ENCODE results near the gene PM20D2. TPM values are rescaled to one million over a fixed set of nuclear protein-coding genes. Genes with fewer than 3 reads are reported as not detected.

PM20D2 gene
- 4.0 TPM for polyA plus RNA-seq (2012; ENCODE audit: low read depth, missing spikeins)

DNA sequence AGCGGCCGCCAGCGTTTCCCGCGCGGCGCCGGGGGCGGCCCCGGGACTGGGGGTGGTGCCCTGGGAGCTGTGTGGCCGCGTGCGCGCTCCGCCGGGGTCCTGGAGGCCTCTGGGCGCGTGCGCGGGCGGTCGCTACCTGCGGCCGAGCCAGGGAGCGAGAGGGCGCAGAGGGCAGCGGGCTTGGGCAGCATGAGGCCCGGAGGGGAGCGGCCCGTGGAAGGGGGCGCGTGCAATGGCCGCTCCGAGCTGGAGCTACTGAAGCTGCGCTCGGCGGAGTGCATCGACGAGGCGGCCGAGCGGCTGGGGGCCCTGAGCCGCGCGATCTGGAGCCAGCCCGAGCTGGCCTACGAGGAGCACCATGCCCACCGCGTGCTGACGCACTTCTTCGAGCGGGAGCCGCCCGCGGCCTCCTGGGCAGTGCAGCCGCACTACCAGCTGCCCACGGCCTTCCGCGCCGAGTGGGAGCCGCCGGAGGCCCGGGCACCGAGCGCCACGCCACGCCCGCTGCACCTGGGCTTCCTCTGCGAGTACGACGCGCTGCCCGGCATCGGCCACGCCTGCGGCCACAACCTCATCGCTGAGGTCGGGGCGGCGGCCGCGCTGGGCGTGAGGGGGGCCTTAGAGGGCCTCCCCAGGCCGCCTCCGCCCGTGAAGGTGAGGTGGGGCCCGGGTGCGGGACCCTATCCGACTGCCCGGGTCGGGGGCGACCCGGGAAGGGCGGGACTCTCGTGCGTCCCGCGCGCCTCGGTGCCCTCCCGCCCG lies at the start of gene PM20D2:
Gene PM20D2 (plus strand): TSS at position 100 of the 762 bp plus-strand sequence. CDS start 90 bp downstream, at position 190.
- TF ChIP-seq POU2F2 (IDR thresholded peaks at IDR 0.05; ENCODE audit: low read depth, low read length) = 0 out of 2 replicates have a peak, but pooled peaks have one; percentile 18
- TF ChIP-seq TAF1 (IDR thresholded peaks at IDR 0.05; ENCODE audit: low read depth, low read length) = peak; percentile 22; the same call in 1 of the 2 replicates
- TF ChIP-seq POLR2AphosphoS5 (IDR thresholded peaks at IDR 0.05; ENCODE audit: low read depth, low read length) = no peak; the same call in 1 of the 2 replicates
- TF ChIP-seq POLR2A (IDR thresholded peaks at IDR 0.05; ENCODE audit: low read depth, low read length) = no peak; the same call in 1 of the 2 replicates
- FAIRE-seq = peak; percentile 94
- peak; percentile 73 for DNase-seq (ENCODE audit: insufficient read length, low spot score)

DNA sequence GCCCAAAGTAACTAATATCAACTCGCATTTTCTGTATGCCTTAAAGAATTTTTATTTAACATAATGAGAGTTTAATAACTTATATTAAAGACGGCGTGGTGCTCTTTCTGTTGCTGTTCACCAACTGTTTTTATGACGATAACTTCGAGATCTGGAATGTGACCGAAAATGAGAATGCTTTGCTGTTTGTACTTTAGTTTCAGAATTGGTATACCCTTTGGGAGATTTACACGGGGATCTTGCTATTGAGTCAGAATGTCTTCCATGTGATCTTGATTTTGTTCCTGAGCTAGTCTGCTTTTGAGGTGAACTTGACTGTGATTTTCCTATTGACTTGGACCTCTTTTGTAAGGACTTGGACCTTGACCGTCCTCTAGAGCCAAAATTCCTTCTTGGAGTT lies 47.4 kb upstream of the PM20D2 start:
- TF ChIP-seq POLR2AphosphoS5 (IDR thresholded peaks at IDR 0.05; ENCODE audit: low read depth, low read length) (no peak), POU2F2 (IDR thresholded peaks at IDR 0.05; ENCODE audit: low read depth, low read length) (no peak), PAX5 (IDR thresholded peaks at IDR 0.05; ENCODE audit: insufficient read depth, low read length, severe bottlenecking) (no peak), POLR2A (IDR thresholded peaks at IDR 0.05; ENCODE audit: low read depth, low read length) (no peak), SPI1 (IDR thresholded peaks at IDR 0.05; ENCODE audit: low read depth, low read length) (no peak), TAF1 (IDR thresholded peaks at IDR 0.05; ENCODE audit: low read depth, low read length) (no peak)
- FAIRE-seq = no peak
- DNase-seq (ENCODE audit: insufficient read length, low spot score) = no peak

- TF ChIP-seq POU2F2 (IDR thresholded peaks at IDR 0.05; ENCODE audit: low read depth, low read length) = no peak
- TF ChIP-seq POLR2A (IDR thresholded peaks at IDR 0.05; ENCODE audit: low read depth, low read length) = no peak
- no peak for TF ChIP-seq SPI1 (IDR thresholded peaks at IDR 0.05; ENCODE audit: low read depth, low read length)
- no peak for TF ChIP-seq POLR2AphosphoS5 (IDR thresholded peaks at IDR 0.05; ENCODE audit: low read depth, low read length)
- no peak for TF ChIP-seq PAX5 (IDR thresholded peaks at IDR 0.05; ENCODE audit: insufficient read depth, low read length, severe bottlenecking)
- no peak for TF ChIP-seq TAF1 (IDR thresholded peaks at IDR 0.05; ENCODE audit: low read depth, low read length)
- FAIRE-seq (no peak), DNase-seq (ENCODE audit: insufficient read length, low spot score) (no peak)
Observed at GRCh38 chr6:89100114-89100513, 45.7 kb upstream of the PM20D2 start.

- FAIRE-seq = no peak
- no peak for DNase-seq (ENCODE audit: insufficient read length, low spot score)
- TF ChIP-seq POLR2AphosphoS5 (IDR thresholded peaks at IDR 0.05; ENCODE audit: low read depth, low read length) (no peak), TAF1 (IDR thresholded peaks at IDR 0.05; ENCODE audit: low read depth, low read length) (no peak), POLR2A (IDR thresholded peaks at IDR 0.05; ENCODE audit: low read depth, low read length) (no peak), SPI1 (IDR thresholded peaks at IDR 0.05; ENCODE audit: low read depth, low read length) (no peak), POU2F2 (IDR thresholded peaks at IDR 0.05; ENCODE audit: low read depth, low read length) (no peak), PAX5 (IDR thresholded peaks at IDR 0.05; ENCODE audit: insufficient read depth, low read length, severe bottlenecking) (no peak)
Observed at GRCh38 chr6:89110284-89110683, 35.6 kb upstream of the PM20D2 start.

GRCh38 chr6:89111933-89112332 lies 33.9 kb upstream of the PM20D2 start:
- TF ChIP-seq TAF1 (IDR thresholded peaks at IDR 0.05; ENCODE audit: low read depth, low read length) = no peak
- TF ChIP-seq POLR2A (IDR thresholded peaks at IDR 0.05; ENCODE audit: low read depth, low read length) = no peak
- TF ChIP-seq POLR2AphosphoS5 (IDR thresholded peaks at IDR 0.05; ENCODE audit: low read depth, low read length) = no peak
- no peak for TF ChIP-seq SPI1 (IDR thresholded peaks at IDR 0.05; ENCODE audit: low read depth, low read length)
- TF ChIP-seq POU2F2 (IDR thresholded peaks at IDR 0.05; ENCODE audit: low read depth, low read length) = no peak
- no peak for TF ChIP-seq PAX5 (IDR thresholded peaks at IDR 0.05; ENCODE audit: insufficient read depth, low read length, severe bottlenecking)
- FAIRE-seq (no peak), DNase-seq (ENCODE audit: insufficient read length, low spot score) (no peak)

- TF ChIP-seq TAF1 (IDR thresholded peaks at IDR 0.05; ENCODE audit: low read depth, low read length) (no peak), POLR2AphosphoS5 (IDR thresholded peaks at IDR 0.05; ENCODE audit: low read depth, low read length) (no peak), PAX5 (IDR thresholded peaks at IDR 0.05; ENCODE audit: insufficient read depth, low read length, severe bottlenecking) (no peak), POU2F2 (IDR thresholded peaks at IDR 0.05; ENCODE audit: low read depth, low read length) (no peak), POLR2A (IDR thresholded peaks at IDR 0.05; ENCODE audit: low read depth, low read length) (no peak), SPI1 (IDR thresholded peaks at IDR 0.05; ENCODE audit: low read depth, low read length) (no peak)
- no peak for FAIRE-seq
- DNase-seq (ENCODE audit: insufficient read length, low spot score) = no peak
Observed at GRCh38 chr6:89116702-89117101, 29.2 kb upstream of the PM20D2 start.

DNA sequence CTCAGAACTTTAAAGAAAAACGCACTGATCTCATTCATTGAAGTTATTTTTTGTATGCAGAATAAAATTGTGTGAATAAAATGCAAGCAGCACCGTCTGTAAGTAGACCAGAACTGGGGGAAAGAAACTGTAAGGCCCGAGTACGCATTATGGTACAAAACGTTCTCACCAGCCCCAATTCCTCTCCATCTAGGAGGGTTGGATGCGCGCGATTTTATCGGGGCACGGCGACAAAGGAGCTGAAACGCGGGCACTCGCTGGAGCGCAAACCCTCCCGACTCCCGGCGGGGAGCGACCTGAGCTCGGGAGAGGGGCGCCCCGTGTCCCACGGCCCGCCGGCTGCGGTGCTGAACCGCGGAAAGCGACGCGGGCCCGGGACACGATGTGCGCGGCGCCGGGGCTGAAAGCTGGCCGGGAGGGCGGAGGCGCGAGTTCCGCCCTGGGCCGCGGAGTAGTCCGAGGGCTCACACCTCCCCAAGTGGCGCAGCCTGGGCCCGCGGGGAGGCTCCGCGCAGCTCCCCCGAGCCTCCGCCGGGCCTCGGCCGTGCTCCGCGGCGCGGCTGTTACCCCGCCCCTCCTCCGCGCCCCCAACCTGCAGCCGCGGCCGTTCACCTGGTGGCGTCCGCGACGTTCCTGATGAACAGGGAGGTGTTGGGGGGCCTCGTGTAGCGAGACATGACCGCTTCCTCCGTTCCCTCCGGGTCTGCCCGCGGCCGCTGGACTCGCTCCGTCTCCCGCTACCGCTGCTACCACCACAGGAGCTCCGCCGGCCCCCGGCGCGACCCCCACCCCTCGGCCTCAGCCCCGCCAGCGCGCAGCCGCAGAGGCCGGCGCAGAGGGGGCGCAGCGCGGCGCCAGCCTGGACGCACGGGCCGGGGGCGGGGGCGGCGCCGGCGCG lies 28.4 kb upstream of the PM20D2 start, which contains the start of gene SRSF12:
Gene SRSF12 (minus strand): TSS at position 861 of the 898 bp plus-strand sequence. CDS start 184 bp downstream, at position 677.
- TF ChIP-seq TAF1 (IDR thresholded peaks at IDR 0.05; ENCODE audit: low read depth, low read length) = no peak
- TF ChIP-seq SPI1 (IDR thresholded peaks at IDR 0.05; ENCODE audit: low read depth, low read length) = peak; percentile 11; the same call in 1 of the 2 replicates
- TF ChIP-seq POLR2A (IDR thresholded peaks at IDR 0.05; ENCODE audit: low read depth, low read length) = no peak
- TF ChIP-seq PAX5 (IDR thresholded peaks at IDR 0.05; ENCODE audit: insufficient read depth, low read length, severe bottlenecking) = no peak
- DNase-seq (ENCODE audit: insufficient read length, low spot score) (peak; percentile 87), FAIRE-seq (peak; percentile 93)

GRCh38 chr6:89118931-89119330 lies 26.9 kb upstream of the PM20D2 start:
- FAIRE-seq = peak; percentile 5
- TF ChIP-seq PAX5 (IDR thresholded peaks at IDR 0.05; ENCODE audit: insufficient read depth, low read length, severe bottlenecking) (no peak), POU2F2 (IDR thresholded peaks at IDR 0.05; ENCODE audit: low read depth, low read length) (no peak), POLR2AphosphoS5 (IDR thresholded peaks at IDR 0.05; ENCODE audit: low read depth, low read length) (no peak), POLR2A (IDR thresholded peaks at IDR 0.05; ENCODE audit: low read depth, low read length) (no peak)
- no peak for DNase-seq (ENCODE audit: insufficient read length, low spot score)

DNA sequence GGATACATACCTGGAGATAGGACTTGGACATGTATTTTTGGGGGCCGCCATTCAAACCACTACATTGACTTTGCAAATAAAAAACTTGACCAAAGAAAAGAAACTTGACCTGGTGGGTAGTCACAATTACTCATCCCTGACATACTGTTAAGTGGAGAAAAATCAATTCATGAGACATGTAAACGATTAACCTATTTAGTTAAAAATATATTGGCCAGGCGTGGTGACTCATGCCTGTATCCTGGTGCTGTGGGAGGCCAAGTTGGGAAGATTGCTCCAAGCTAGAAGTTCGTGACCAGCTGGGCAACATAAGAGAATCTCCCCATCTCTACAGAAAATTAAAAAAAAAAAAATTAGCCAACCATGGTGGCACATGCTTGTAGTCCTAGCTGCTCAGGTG lies 25.5 kb upstream of the PM20D2 start:
- no peak for FAIRE-seq
- no peak for DNase-seq (ENCODE audit: insufficient read length, low spot score)
- TF ChIP-seq SPI1 (IDR thresholded peaks at IDR 0.05; ENCODE audit: low read depth, low read length) = no peak
- no peak for TF ChIP-seq POLR2AphosphoS5 (IDR thresholded peaks at IDR 0.05; ENCODE audit: low read depth, low read length)
- no peak for TF ChIP-seq TAF1 (IDR thresholded peaks at IDR 0.05; ENCODE audit: low read depth, low read length)
- TF ChIP-seq POU2F2 (IDR thresholded peaks at IDR 0.05; ENCODE audit: low read depth, low read length) = no peak
- no peak for TF ChIP-seq PAX5 (IDR thresholded peaks at IDR 0.05; ENCODE audit: insufficient read depth, low read length, severe bottlenecking)
- TF ChIP-seq POLR2A (IDR thresholded peaks at IDR 0.05; ENCODE audit: low read depth, low read length) = no peak

All from GM12891 (cell line).